ENCODE measurements around the gene RELL1.

DNA sequence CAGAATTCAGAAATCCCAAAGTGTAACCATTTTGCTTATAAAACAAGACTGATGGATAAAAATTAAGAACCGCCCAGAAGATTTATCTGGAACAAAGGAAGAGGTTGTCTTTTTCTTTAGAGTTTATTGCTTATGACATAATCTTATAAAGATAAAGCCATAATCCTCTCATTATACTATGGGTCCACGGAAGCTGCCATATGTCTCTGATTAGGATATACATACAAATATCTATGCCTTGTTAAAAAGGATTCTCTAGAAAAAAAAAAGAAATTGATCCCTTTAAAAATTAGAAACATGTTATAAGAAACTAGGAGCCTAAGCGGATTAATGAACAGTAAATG, 70.5 kb downstream of the RELL1 start:
- TF ChIP-seq FOSL2 (IDR thresholded peaks at IDR 0.05; ENCODE audit: borderline replicate concordance, low read depth) = no peak
- TF ChIP-seq CTCF (IDR thresholded peaks at IDR 0.05) = no peak
- no peak for TF ChIP-seq POLR2AphosphoS5 (IDR thresholded peaks at IDR 0.05; ENCODE audit: low read depth, low read length)
- no peak for TF ChIP-seq RFX5 (IDR thresholded peaks at IDR 0.05; ENCODE audit: low read length)
- TF ChIP-seq, protein P1, sequence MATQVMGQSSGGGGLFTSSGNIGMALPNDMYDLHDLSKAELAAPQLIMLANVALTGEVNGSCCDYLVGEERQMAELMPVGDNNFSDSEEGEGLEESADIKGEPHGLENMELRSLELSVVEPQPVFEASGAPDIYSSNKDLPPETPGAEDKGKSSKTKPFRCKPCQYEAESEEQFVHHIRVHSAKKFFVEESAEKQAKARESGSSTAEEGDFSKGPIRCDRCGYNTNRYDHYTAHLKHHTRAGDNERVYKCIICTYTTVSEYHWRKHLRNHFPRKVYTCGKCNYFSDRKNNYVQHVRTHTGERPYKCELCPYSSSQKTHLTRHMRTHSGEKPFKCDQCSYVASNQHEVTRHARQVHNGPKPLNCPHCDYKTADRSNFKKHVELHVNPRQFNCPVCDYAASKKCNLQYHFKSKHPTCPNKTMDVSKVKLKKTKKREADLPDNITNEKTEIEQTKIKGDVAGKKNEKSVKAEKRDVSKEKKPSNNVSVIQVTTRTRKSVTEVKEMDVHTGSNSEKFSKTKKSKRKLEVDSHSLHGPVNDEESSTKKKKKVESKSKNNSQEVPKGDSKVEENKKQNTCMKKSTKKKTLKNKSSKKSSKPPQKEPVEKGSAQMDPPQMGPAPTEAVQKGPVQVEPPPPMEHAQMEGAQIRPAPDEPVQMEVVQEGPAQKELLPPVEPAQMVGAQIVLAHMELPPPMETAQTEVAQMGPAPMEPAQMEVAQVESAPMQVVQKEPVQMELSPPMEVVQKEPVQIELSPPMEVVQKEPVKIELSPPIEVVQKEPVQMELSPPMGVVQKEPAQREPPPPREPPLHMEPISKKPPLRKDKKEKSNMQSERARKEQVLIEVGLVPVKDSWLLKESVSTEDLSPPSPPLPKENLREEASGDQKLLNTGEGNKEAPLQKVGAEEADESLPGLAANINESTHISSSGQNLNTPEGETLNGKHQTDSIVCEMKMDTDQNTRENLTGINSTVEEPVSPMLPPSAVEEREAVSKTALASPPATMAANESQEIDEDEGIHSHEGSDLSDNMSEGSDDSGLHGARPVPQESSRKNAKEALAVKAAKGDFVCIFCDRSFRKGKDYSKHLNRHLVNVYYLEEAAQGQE (IDR thresholded peaks at IDR 0.05; ENCODE audit: low read depth, low read length) = no peak
- TF ChIP-seq, protein P2, sequence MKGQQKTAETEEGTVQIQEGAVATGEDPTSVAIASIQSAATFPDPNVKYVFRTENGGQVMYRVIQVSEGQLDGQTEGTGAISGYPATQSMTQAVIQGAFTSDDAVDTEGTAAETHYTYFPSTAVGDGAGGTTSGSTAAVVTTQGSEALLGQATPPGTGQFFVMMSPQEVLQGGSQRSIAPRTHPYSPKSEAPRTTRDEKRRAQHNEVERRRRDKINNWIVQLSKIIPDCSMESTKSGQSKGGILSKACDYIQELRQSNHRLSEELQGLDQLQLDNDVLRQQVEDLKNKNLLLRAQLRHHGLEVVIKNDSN (IDR thresholded peaks at IDR 0.05; ENCODE audit: borderline replicate concordance, low read depth) = no peak
- TF ChIP-seq EZH2phosphoT487 (IDR thresholded peaks at IDR 0.05; ENCODE audit: borderline replicate concordance, low read depth) = no peak
- no peak for TF ChIP-seq NFIC (IDR thresholded peaks at IDR 0.05; ENCODE audit: borderline replicate concordance)
- TF ChIP-seq JUND (IDR thresholded peaks at IDR 0.05) = no peak
- TF ChIP-seq, protein P3, sequence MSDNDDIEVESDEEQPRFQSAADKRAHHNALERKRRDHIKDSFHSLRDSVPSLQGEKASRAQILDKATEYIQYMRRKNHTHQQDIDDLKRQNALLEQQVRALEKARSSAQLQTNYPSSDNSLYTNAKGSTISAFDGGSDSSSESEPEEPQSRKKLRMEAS (IDR thresholded peaks at IDR 0.05; ENCODE audit: low read depth) = no peak
- TF ChIP-seq TEAD4 (IDR thresholded peaks at IDR 0.05; ENCODE audit: borderline replicate concordance, insufficient read depth) = no peak
- no peak for TF ChIP-seq TAF1 (IDR thresholded peaks at IDR 0.05; ENCODE audit: borderline replicate concordance, low read depth, low read length)
- TF ChIP-seq YY1 (IDR thresholded peaks at IDR 0.05; ENCODE audit: low read depth) = no peak
